CD1c-positive myeloid dendritic cell (primary cell): Measurements from ENCODE around the gene DACH2.

ENCODE experiments used
- DNase-seq: peaks from one replicate; pipeline ENCODE4 v3.0.0-alpha.2; 2016; ENCODE audit errors: extremely low spot score

DACH2 gene

GRCh38 chrX:86806786-86807185 lies 658.5 kb downstream of the DACH2 start:
- DNase-seq, result no peak

GRCh38 chrX:86809651-86810050 lies 661.4 kb downstream of the DACH2 start:
- no peak for DNase-seq

GRCh38 chrX:86829786-86830185 lies 681.5 kb downstream of the DACH2 start:
- DNase-seq, result no peak

GRCh38 chrX:86830685-86831084 lies 682.4 kb downstream of the DACH2 start:
- no peak for DNase-seq

- DNase-seq, result no peak
Measured at GRCh38 chrX:86845101-86845500, 696.9 kb downstream of the DACH2 start.
